ENCODE results near the gene IL1RAPL2. TPM values are rescaled to one million over a fixed set of nuclear protein-coding genes. Genes with fewer than 3 reads are reported as not detected.

The IL1RAPL2 gene
- total and polyA plus RNA-seq, 10 of the 15 experiments (the other 5 are each of a cell fraction or from before 2014, with no cell fraction given), result 0.19 TPM; not detected in 9

- ATAC-seq (no peak), DNase-seq (ENCODE audit: low read depth, low spot score) (no peak), FAIRE-seq (no peak)
- Histone ChIP-seq H3K4me2 (ENCODE audit: control insufficient read depth, insufficient read depth) (no peak overlapping the region), H3K27ac (ENCODE audit: control insufficient read depth, insufficient read depth) (no peak overlapping the region), H3K79me2 (ENCODE audit: control insufficient read depth, insufficient read depth, low read length) (no peaks in the 10 kb centered on the region), H3K4me1 (ENCODE audit: control insufficient read depth, insufficient read depth, low read length) (no peaks in the 10 kb centered on the region), H3K27me3 (replicated peaks in 1 of 2; ENCODE audit: control insufficient read depth in 2 of 2, insufficient read depth in 2 of 2, low read length in 1 of 2) (no peaks in the 10 kb centered on the region), H3K9ac (ENCODE audit: control insufficient read depth, insufficient read depth, low read length) (no peak overlapping the region), H3K36me3 (ENCODE audit: control insufficient read depth in 2 of 2, insufficient read depth in 2 of 2, low read length in 1 of 2) (no peaks in the 10 kb centered on the region), H3K4me3 (no peak overlapping the region), H3K9me3 (replicated peaks; ENCODE audit: control insufficient read depth, insufficient read depth, low read length) (no peaks in the 10 kb centered on the region), H4K20me1 (ENCODE audit: control insufficient read depth, insufficient read depth) (no peaks in the 10 kb centered on the region), H2AFZ (ENCODE audit: control insufficient read depth, low read depth, low read length) (no peak overlapping the region)
- SMC1A ChIA-PET (ENCODE audit: uncharacterized antibody, unreplicated experiment), result no interaction called here
- in situ Hi-C loops (cut with MboI), result no loop called here
- CTCF ChIA-PET, result no interaction called here
- POLR2A ChIA-PET, result no interaction called here
- TF ChIP-seq EGR1 (IDR thresholded peaks at IDR 0.05; ENCODE audit: borderline replicate concordance in 1 of 2, low read depth in 2 of 2, low read length in 2 of 2) (no peak), RAD51 (IDR thresholded peaks at IDR 0.05) (no peak), MTA2 (IDR thresholded peaks at IDR 0.05; ENCODE audit: low read depth) (no peak), RUNX3 (IDR thresholded peaks at IDR 0.05; ENCODE audit: low read length) (no peak), CTCF (IDR thresholded peaks at IDR 0.05 in 2 of 3, conservative IDR thresholded peaks at IDR 0.05 in 1 of 3; ENCODE audit: control insufficient read depth in 2 of 3, extremely low read depth in 1 of 3, insufficient read depth in 1 of 3, low read depth in 3 of 3, low read length in 3 of 3) (no peak), REST (IDR thresholded peaks at IDR 0.05; ENCODE audit: low read depth, low read length) (no peak), ZNF24 (IDR thresholded peaks at IDR 0.05) (no peak), JUND (IDR thresholded peaks at IDR 0.05; ENCODE audit: low read depth, low read length) (no peak), CREB1 (IDR thresholded peaks at IDR 0.05; ENCODE audit: low read depth) (no peak), ZNF274 (IDR thresholded peaks at IDR 0.05; ENCODE audit: insufficient read depth, insufficient read length) (no peak), ZNF217 (IDR thresholded peaks at IDR 0.05) (no peak), LARP7 (IDR thresholded peaks at IDR 0.05) (no peak), MXI1 (IDR thresholded peaks at IDR 0.05; ENCODE audit: low read depth, low read length) (no peak), NKRF (conservative IDR thresholded peaks at IDR 0.05) (no peak), SIX5 (IDR thresholded peaks at IDR 0.05; ENCODE audit: low read depth, low read length, severe bottlenecking) (no peak), CEBPB (IDR thresholded peaks at IDR 0.05; ENCODE audit: borderline replicate concordance in 1 of 2, low read depth in 2 of 2, low read length in 2 of 2) (no peak)
- BruUV-seq (replicated peaks), result no TSS peak
- RAD21 ChIA-PET (ENCODE audit: unreplicated experiment), result no interaction called here
- intact Hi-C loops (cut with micrococcal nuclease; ENCODE audit: unreplicated experiment), result no loop called here
- WGBS (ENCODE audit: insufficient coverage, insufficient replicate concordance, low lambda C conversion rate, missing lambda C conversion rate), result 0% methylated on average over 1 of the region's 1 CpG
These were observed 922.7 kb downstream of the IL1RAPL2 start for GRCh38 chrX:105488716-105489115.
